IPS-15b (cell line): ENCODE measurements around the gene CFTR.

Experiments used
- H3K27me3 ChIP-seq: one replicate; pipeline ENCODE4 v1.6.1; 2013; ENCODE audit warnings: low read length; ENCODE audit not compliant: control insufficient read depth, insufficient read depth
- H3K36me3 ChIP-seq: one replicate; pipeline ENCODE4 v1.6.1; 2013; ENCODE audit warnings: low read length; ENCODE audit not compliant: control insufficient read depth, insufficient read depth
- H3K4me1 ChIP-seq: one replicate; pipeline ENCODE4 v1.6.1; 2013; ENCODE audit warnings: mild to moderate bottlenecking, low read length; ENCODE audit not compliant: control insufficient read depth, insufficient read depth
- H3K4me3 ChIP-seq: one replicate; pipeline ENCODE4 v1.5.1; 2013; ENCODE audit warnings: low read depth, low read length
- H3K9ac ChIP-seq: one replicate; pipeline ENCODE4 v1.6.1; 2013; ENCODE audit warnings: low read depth, mild to moderate bottlenecking, low read length
- H3K9me3 ChIP-seq: one replicate; pipeline ENCODE4 v1.6.1; 2013; ENCODE audit warnings: mild to moderate bottlenecking, low read length; ENCODE audit not compliant: control insufficient read depth, insufficient read depth

Gene CFTR

GRCh38 chr7:117590191-117590590, 110.4 kb downstream of the CFTR start:
- H3K27me3 ChIP-seq: no peaks in the 10 kb centered on the region
- peaks cover 4% of the 10 kb centered on the region for H3K4me1 ChIP-seq
- no peaks in the 10 kb centered on the region for H3K36me3 ChIP-seq
- no peak overlapping the region for H3K9ac ChIP-seq
- no peaks in the 10 kb centered on the region for H3K9me3 ChIP-seq
- no peak overlapping the region for H3K4me3 ChIP-seq

DNA sequence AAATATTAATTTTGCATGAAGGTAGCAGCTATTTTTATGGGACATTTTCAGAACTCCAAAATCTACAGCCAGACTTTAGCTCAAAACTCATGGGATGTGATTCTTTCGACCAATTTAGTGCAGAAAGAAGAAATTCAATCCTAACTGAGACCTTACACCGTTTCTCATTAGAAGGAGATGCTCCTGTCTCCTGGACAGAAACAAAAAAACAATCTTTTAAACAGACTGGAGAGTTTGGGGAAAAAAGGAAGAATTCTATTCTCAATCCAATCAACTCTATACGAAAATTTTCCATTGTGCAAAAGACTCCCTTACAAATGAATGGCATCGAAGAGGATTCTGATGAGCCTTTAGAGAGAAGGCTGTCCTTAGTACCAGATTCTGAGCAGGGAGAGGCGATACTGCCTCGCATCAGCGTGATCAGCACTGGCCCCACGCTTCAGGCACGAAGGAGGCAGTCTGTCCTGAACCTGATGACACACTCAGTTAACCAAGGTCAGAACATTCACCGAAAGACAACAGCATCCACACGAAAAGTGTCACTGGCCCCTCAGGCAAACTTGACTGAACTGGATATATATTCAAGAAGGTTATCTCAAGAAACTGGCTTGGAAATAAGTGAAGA, 112.3 kb downstream of the CFTR start:
- Histone ChIP-seq H3K4me3 (no peak overlapping the region), H3K36me3 (no peaks in the 10 kb centered on the region), H3K9ac (no peak overlapping the region), H3K4me1 (peaks cover under 1% of the 10 kb centered on the region), H3K27me3 (no peaks in the 10 kb centered on the region), H3K9me3 (no peaks in the 10 kb centered on the region)

- H3K4me1 ChIP-seq: no peaks in the 10 kb centered on the region
- no peaks in the 10 kb centered on the region for H3K36me3 ChIP-seq
- no peak overlapping the region for H3K4me3 ChIP-seq
- H3K9ac ChIP-seq: no peak overlapping the region
- no peaks in the 10 kb centered on the region for H3K9me3 ChIP-seq
- no peaks in the 10 kb centered on the region for H3K27me3 ChIP-seq
Measured at GRCh38 chr7:117596134-117596533, 116.3 kb downstream of the CFTR start.

DNA sequence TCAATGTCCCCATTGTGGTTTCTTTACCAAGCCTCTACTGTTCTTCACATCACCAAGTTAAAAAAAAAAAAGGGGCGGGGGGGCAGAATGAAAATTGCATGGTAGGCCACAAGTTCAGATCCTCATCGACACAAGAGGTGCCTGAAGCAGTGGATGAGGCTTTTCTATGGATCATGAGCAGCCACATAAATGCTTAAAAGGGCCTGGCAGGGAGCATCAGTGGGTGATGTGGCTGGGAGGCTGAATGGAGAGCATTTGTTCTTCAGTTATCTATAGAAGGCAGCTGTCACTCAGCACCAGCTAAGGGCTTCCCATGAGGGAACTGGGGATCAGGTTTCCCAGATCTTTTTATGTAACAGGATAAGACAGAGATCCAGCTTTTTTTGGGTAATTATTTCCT, 117.9 kb downstream of the CFTR start:
- no peak overlapping the region for H3K4me3 ChIP-seq
- no peaks in the 10 kb centered on the region for H3K27me3 ChIP-seq
- no peaks in the 10 kb centered on the region for H3K4me1 ChIP-seq
- H3K36me3 ChIP-seq: no peaks in the 10 kb centered on the region
- no peak overlapping the region for H3K9ac ChIP-seq
- H3K9me3 ChIP-seq: no peaks in the 10 kb centered on the region

GRCh38 chr7:117600911-117601310, 121.1 kb downstream of the CFTR start:
- Histone ChIP-seq H3K4me3 (no peak overlapping the region), H3K9me3 (no peaks in the 10 kb centered on the region), H3K27me3 (no peaks in the 10 kb centered on the region), H3K4me1 (no peaks in the 10 kb centered on the region), H3K36me3 (no peaks in the 10 kb centered on the region), H3K9ac (no peak overlapping the region)

DNA sequence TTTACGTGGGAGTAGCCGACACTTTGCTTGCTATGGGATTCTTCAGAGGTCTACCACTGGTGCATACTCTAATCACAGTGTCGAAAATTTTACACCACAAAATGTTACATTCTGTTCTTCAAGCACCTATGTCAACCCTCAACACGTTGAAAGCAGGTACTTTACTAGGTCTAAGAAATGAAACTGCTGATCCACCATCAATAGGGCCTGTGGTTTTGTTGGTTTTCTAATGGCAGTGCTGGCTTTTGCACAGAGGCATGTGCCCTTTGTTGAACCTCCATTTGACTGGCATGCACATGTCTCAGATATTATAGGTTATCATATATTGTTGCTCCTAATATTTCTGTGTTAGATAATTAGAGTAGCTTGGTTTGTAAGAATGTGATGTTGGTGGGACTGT, 123.8 kb downstream of the CFTR start:
- H3K36me3 ChIP-seq: no peaks in the 10 kb centered on the region
- no peaks in the 10 kb centered on the region for H3K9me3 ChIP-seq
- no peaks in the 10 kb centered on the region for H3K4me1 ChIP-seq
- no peak overlapping the region for H3K4me3 ChIP-seq
- no peak overlapping the region for H3K9ac ChIP-seq
- no peaks in the 10 kb centered on the region for H3K27me3 ChIP-seq

DNA sequence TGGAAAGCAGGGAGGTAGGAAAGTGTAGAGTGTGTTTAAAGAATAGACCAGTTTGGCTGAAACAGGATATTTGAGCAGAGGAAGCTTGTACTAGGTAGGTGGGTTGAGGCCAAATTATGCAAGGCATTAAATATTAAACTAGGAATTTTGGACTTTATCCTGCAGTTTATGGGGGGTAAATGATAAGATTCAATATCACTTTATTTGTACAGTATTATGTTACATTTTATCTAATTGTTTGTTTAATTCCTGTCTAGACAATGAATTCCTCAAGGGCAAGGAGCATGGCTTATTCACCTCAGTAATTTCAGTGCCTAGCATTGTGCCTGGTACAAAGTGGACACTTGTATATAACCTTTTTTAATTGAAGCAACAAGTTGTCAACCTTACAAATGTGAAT, 125.9 kb downstream of the CFTR start:
- H3K4me3 ChIP-seq: no peak overlapping the region
- no peaks in the 10 kb centered on the region for H3K36me3 ChIP-seq
- H3K27me3 ChIP-seq: no peaks in the 10 kb centered on the region
- no peak overlapping the region for H3K9ac ChIP-seq
- H3K4me1 ChIP-seq: no peaks in the 10 kb centered on the region
- H3K9me3 ChIP-seq: no peaks in the 10 kb centered on the region

DNA sequence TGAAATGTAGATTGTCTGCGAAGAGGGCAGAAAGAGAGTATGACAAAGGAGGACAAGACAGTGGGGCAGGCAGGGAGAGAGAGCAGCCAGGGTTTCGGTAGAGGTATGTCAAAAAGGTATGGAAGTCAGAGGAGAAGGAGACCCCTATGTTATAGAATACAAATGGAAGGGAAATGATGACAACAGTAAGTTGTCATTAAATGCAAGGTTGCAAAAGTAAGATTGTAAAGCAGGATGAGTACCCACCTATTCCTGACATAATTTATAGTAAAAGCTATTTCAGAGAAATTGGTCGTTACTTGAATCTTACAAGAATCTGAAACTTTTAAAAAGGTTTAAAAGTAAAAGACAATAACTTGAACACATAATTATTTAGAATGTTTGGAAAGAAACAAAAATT, 126.3 kb downstream of the CFTR start:
- no peaks in the 10 kb centered on the region for H3K9me3 ChIP-seq
- H3K4me3 ChIP-seq: no peak overlapping the region
- no peak overlapping the region for H3K9ac ChIP-seq
- no peaks in the 10 kb centered on the region for H3K36me3 ChIP-seq
- H3K4me1 ChIP-seq: no peaks in the 10 kb centered on the region
- H3K27me3 ChIP-seq: no peaks in the 10 kb centered on the region

- Histone ChIP-seq H3K36me3 (no peaks in the 10 kb centered on the region), H3K9ac (no peak overlapping the region), H3K27me3 (no peaks in the 10 kb centered on the region), H3K9me3 (no peaks in the 10 kb centered on the region), H3K4me1 (no peaks in the 10 kb centered on the region), H3K4me3 (no peak overlapping the region)
Measured at GRCh38 chr7:117610396-117610795, 130.6 kb downstream of the CFTR start.

- Histone ChIP-seq H3K4me3 (no peak overlapping the region), H3K27me3 (no peaks in the 10 kb centered on the region), H3K9ac (no peak overlapping the region), H3K36me3 (no peaks in the 10 kb centered on the region), H3K9me3 (no peaks in the 10 kb centered on the region), H3K4me1 (no peaks in the 10 kb centered on the region)
Measured at GRCh38 chr7:117612637-117613036, 132.8 kb downstream of the CFTR start.

DNA sequence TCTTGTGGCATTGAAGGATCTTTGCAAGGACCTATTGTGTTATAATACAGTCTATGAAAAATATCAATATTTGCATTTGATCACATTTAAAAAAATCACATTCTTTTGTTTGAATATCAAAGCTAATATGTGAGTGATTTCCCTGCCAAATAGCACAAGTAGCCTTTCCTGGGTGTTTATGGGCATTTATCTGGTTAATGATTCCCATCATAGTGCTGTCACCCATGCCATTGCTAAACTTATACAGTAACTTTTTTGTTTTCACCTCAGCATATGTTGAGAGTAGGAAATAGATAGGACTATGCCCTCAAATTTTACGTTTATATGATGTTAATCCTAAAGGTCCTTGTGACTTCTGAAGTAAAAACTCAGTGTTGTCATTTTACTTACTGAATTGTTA, 136.9 kb downstream of the CFTR start:
- Histone ChIP-seq H3K27me3 (no peaks in the 10 kb centered on the region), H3K9ac (no peak overlapping the region), H3K9me3 (no peaks in the 10 kb centered on the region), H3K4me3 (no peak overlapping the region), H3K36me3 (no peaks in the 10 kb centered on the region), H3K4me1 (no peaks in the 10 kb centered on the region)

GRCh38 chr7:117619681-117620080, 139.9 kb downstream of the CFTR start:
- Histone ChIP-seq H3K9ac (no peak overlapping the region), H3K36me3 (no peaks in the 10 kb centered on the region)

More at GRCh38 chr7:117619681-117620080, 139.9 kb downstream of the CFTR start:
- Histone ChIP-seq H3K4me1 (no peaks in the 10 kb centered on the region), H3K4me3 (no peak overlapping the region), H3K27me3 (no peaks in the 10 kb centered on the region), H3K9me3 (no peaks in the 10 kb centered on the region)
